Measurements from ENCODE around the gene CNKSR2. TPM values are rescaled to one million over a fixed set of nuclear protein-coding genes. Genes with fewer than 3 reads are reported as not detected.

Gene CNKSR2
- total RNA-seq, 1 donor from 2014 or later = 1.7 TPM

DNA sequence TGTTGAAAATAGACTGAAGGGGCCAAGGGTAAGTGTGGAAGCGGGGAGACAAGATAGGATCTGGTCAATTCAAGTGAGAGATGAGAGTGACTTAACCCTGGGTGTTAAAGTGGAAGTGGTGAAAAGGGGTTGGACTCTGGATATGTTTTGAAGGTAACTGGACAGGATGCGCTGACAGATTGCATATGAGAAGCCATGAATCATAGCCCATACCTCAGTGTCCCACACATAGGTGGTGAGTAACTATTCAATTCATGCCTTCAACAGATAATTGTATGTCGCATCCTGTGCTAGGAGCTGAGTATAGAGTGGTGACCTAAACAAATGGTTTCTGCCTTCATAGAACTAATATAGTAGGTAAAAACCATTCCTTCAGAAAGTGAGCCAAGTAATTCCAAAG, 207.3 kb downstream of the CNKSR2 start:
- Mint-ChIP-seq H3K36me3 (ENCODE audit: low read depth) (no peaks in the 10 kb centered on the region), H3K27ac (ENCODE audit: unreplicated experiment) (no peak overlapping the region), H3K27me3 (ENCODE audit: low read depth) (no peaks in the 10 kb centered on the region), H3K4me3 (ENCODE audit: unreplicated experiment) (no peak overlapping the region), H3K9me3 (ENCODE audit: low read depth) (peaks cover 7% of the 10 kb centered on the region), H3K4me1 (ENCODE audit: low read depth) (no peaks in the 10 kb centered on the region)
- DNase-seq (ENCODE audit: low spot score) = no peak
- TF ChIP-seq, protein P1, sequence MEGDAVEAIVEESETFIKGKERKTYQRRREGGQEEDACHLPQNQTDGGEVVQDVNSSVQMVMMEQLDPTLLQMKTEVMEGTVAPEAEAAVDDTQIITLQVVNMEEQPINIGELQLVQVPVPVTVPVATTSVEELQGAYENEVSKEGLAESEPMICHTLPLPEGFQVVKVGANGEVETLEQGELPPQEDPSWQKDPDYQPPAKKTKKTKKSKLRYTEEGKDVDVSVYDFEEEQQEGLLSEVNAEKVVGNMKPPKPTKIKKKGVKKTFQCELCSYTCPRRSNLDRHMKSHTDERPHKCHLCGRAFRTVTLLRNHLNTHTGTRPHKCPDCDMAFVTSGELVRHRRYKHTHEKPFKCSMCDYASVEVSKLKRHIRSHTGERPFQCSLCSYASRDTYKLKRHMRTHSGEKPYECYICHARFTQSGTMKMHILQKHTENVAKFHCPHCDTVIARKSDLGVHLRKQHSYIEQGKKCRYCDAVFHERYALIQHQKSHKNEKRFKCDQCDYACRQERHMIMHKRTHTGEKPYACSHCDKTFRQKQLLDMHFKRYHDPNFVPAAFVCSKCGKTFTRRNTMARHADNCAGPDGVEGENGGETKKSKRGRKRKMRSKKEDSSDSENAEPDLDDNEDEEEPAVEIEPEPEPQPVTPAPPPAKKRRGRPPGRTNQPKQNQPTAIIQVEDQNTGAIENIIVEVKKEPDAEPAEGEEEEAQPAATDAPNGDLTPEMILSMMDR (IDR thresholded peaks at IDR 0.05) = no peak

DNA sequence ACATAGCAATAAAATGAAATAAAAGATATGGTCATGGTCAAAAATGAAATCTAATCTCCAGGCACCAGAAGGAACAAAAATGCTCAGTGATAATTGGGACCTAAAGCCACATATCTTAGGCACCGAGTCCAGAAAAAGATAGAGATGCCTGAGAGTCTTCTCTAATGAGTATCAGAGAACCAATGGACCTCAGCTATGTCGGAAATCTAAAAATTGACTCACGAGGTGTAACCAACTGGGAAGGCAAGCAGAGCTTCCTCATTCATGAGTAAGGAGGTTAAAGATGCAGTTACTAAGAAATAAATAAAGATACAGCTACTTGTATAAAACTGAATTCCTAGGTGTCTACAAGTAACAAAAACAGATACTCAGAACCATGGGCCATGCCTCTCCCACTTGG, 211.8 kb downstream of the CNKSR2 start:
- Mint-ChIP-seq H3K4me1 (ENCODE audit: low read depth) (peaks cover 4% of the 10 kb centered on the region), H3K9me3 (ENCODE audit: low read depth) (peaks cover 21% of the 10 kb centered on the region), H3K36me3 (ENCODE audit: low read depth) (peaks cover 6% of the 10 kb centered on the region), H3K4me3 (ENCODE audit: unreplicated experiment) (no peak overlapping the region), H3K27me3 (ENCODE audit: low read depth) (no peaks in the 10 kb centered on the region), H3K27ac (ENCODE audit: unreplicated experiment) (no peak overlapping the region)
- no peak for DNase-seq (ENCODE audit: low spot score)
- TF ChIP-seq, protein P1 (IDR thresholded peaks at IDR 0.05) = no peak

- TF ChIP-seq, protein P1 (IDR thresholded peaks at IDR 0.05) = no peak
- Mint-ChIP-seq H3K9me3 (ENCODE audit: low read depth) (peaks cover 25% of the 10 kb centered on the region), H3K4me1 (ENCODE audit: low read depth) (peaks cover 4% of the 10 kb centered on the region), H3K27ac (ENCODE audit: unreplicated experiment) (no peak overlapping the region), H3K27me3 (ENCODE audit: low read depth) (no peaks in the 10 kb centered on the region), H3K4me3 (ENCODE audit: unreplicated experiment) (no peak overlapping the region), H3K36me3 (ENCODE audit: low read depth) (peaks cover 6% of the 10 kb centered on the region)
- DNase-seq (ENCODE audit: low spot score) = no peak
Measured at GRCh38 chrX:21590012-21590776, 216.0 kb downstream of the CNKSR2 start.

- Mint-ChIP-seq H3K4me3 (ENCODE audit: unreplicated experiment) (no peak overlapping the region), H3K4me1 (ENCODE audit: low read depth) (peaks cover 8% of the 10 kb centered on the region), H3K27ac (ENCODE audit: unreplicated experiment) (no peak overlapping the region), H3K36me3 (ENCODE audit: low read depth) (no peaks in the 10 kb centered on the region), H3K27me3 (ENCODE audit: low read depth) (no peaks in the 10 kb centered on the region), H3K9me3 (ENCODE audit: low read depth) (no peaks in the 10 kb centered on the region)
- DNase-seq (ENCODE audit: low spot score) = no peak
- TF ChIP-seq, protein P1 (IDR thresholded peaks at IDR 0.05) = no peak
Measured at GRCh38 chrX:21606002-21606401, 231.8 kb downstream of the CNKSR2 start.

GRCh38 chrX:21610168-21610567, 235.9 kb downstream of the CNKSR2 start:
- DNase-seq (ENCODE audit: low spot score) = no peak
- Mint-ChIP-seq H3K9me3 (ENCODE audit: low read depth) (no peaks in the 10 kb centered on the region), H3K36me3 (ENCODE audit: low read depth) (no peaks in the 10 kb centered on the region), H3K4me3 (ENCODE audit: unreplicated experiment) (no peak overlapping the region), H3K4me1 (ENCODE audit: low read depth) (peaks cover 26% of the 10 kb centered on the region), H3K27ac (ENCODE audit: unreplicated experiment) (no peak overlapping the region), H3K27me3 (ENCODE audit: low read depth) (no peaks in the 10 kb centered on the region)
- TF ChIP-seq, protein P1 (IDR thresholded peaks at IDR 0.05) = no peak

Data from chondrocyte (in vitro differentiated cells).